Smooth muscle cell (in vitro differentiated cells): ENCODE results near the gene SLC5A11. TPM values are rescaled to one million over a fixed set of nuclear protein-coding genes. Genes with fewer than 3 reads are reported as not detected.

Source experiments
- DNase-seq: peaks from one replicate; lab custom pipeline; 2025; ENCODE audit not compliant: unreplicated experiment; lab: John Stamatoyannopoulos, UW
- H2AFZ ChIP-seq: fragments of 200-600 bp; sonication (generic); 2 replicates; pipeline ENCODE4 v1.6.0; 2016; ENCODE audit warnings: antibody characterized with exemption, low read depth, mild to moderate bottlenecking
- H3F3A ChIP-seq: fragments of 200-600 bp; sonication (generic); 2 replicates; pipeline ENCODE4 v1.6.0; 2017; ENCODE audit warnings: antibody characterized with exemption, low read depth
- H3K27ac ChIP-seq: fragments of 200-600 bp; sonication (generic); 2 replicates; pipeline ENCODE4 v1.5.1; 2016; ENCODE audit warnings: low read depth, mild to moderate bottlenecking
- H3K27me3 ChIP-seq: fragments of 200-600 bp; sonication (generic); 2 replicates; pipeline ENCODE4 v1.6.1; 2016; ENCODE audit warnings: low read depth, mild to moderate bottlenecking
- H3K36me3 ChIP-seq: fragments of 200-600 bp; sonication (generic); 2 replicates; pipeline ENCODE4 v1.5.1; 2016; ENCODE audit warnings: low read depth
- H3K4me1 ChIP-seq: fragments of 200-600 bp; sonication (generic); 2 replicates; pipeline ENCODE4 v1.5.1; 2016; ENCODE audit warnings: low read depth
- H3K4me2 ChIP-seq: fragments of 200-600 bp; sonication (generic); 2 replicates; pipeline ENCODE4 v1.6.0; 2016; ENCODE audit warnings: mild to moderate bottlenecking
- H3K4me3 ChIP-seq: fragments of 200-600 bp; sonication (generic); 2 replicates; pipeline ENCODE4 v1.5.1; 2016; ENCODE audit warnings: mild to moderate bottlenecking
- H3K79me2 ChIP-seq: fragments of 200-600 bp; sonication (generic); 2 replicates; pipeline ENCODE4 v1.6.0; 2016; ENCODE audit warnings: low read depth, mild to moderate bottlenecking
- H3K9ac ChIP-seq: fragments of 200-600 bp; sonication (generic); 2 replicates; pipeline ENCODE4 v1.6.0; 2016; ENCODE audit warnings: low read depth
- H3K9me3 ChIP-seq: fragments of 200-600 bp; sonication (generic); replicated peaks from 2 replicates; pipeline ENCODE4 v1.5.1; 2016; ENCODE audit warnings: low read depth
- H4K20me1 ChIP-seq: fragments of 200-600 bp; sonication (generic); 2 replicates; pipeline ENCODE4 v1.6.0; 2016; ENCODE audit warnings: low read depth
- WGBS: methylation state at CpG from one replicate; pipeline ENCODE4 v1.1.7; 2016; ENCODE audit warnings: low lambda C conversion rate; 5-methylcytosine and 5-hydroxymethylcytosine counted together
- polyA plus RNA-seq: library from polyadenylated mRNA; unstranded; fragments of >200 nt; fragmentation: Nextera tagmentation; extraction: Ambion mirVana; gene quantifications from 2 replicates; pipeline ENCODE4 v1.2.1, GENCODE V29; 2016
- total RNA-seq: library from RNA; depleted of rRNA; stranded (reverse); fragments of >200 nt; gene quantifications from 2 replicates; pipeline ENCODE4 v1.2.3, GENCODE V29; 2014
- TF ChIP-seq, protein P1 (sequence below): fragments of 200-600 bp; sonication (generic); IDR thresholded peaks from 2 replicates; pipeline ENCODE4 v1.5.1; 2017; ENCODE audit warnings: borderline replicate concordance, mild to moderate bottlenecking, antibody characterized with exemption; ENCODE audit not compliant: insufficient read depth, poor library complexity, severe bottlenecking

Gene SLC5A11
- total and polyA plus RNA-seq, 2 experiments from 2014 or later = not detected

DNA sequence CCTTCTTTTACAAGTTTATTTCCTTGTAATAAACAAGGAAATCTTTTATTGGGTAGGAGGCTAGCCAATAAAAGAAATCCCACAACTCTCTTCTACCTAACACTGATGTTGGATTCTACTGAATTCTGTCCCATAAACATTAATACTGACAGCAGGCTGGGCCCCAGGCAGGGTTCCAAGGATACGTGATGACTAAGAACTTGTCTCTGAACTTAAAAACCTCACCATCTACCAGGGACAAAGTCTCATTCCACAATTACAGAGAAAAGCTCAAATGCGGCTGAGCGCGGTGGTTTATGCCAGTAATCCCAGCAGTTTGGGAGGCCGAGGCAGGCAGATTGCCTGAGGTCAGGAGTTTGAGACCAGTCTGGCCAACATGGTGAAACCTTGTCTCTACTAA, 104.5 kb downstream of the SLC5A11 start:
- no peaks in the 10 kb centered on the region for H4K20me1 ChIP-seq
- no peak overlapping the region for H3K4me2 ChIP-seq
- H3K9me3 ChIP-seq = no peaks in the 10 kb centered on the region
- no peak for DNase-seq
- 50% methylated on average over 5 of the region's 5 CpGs for WGBS
- no peak overlapping the region for H2AFZ ChIP-seq
- TF ChIP-seq, protein P1, sequence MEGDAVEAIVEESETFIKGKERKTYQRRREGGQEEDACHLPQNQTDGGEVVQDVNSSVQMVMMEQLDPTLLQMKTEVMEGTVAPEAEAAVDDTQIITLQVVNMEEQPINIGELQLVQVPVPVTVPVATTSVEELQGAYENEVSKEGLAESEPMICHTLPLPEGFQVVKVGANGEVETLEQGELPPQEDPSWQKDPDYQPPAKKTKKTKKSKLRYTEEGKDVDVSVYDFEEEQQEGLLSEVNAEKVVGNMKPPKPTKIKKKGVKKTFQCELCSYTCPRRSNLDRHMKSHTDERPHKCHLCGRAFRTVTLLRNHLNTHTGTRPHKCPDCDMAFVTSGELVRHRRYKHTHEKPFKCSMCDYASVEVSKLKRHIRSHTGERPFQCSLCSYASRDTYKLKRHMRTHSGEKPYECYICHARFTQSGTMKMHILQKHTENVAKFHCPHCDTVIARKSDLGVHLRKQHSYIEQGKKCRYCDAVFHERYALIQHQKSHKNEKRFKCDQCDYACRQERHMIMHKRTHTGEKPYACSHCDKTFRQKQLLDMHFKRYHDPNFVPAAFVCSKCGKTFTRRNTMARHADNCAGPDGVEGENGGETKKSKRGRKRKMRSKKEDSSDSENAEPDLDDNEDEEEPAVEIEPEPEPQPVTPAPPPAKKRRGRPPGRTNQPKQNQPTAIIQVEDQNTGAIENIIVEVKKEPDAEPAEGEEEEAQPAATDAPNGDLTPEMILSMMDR = no peak
- H3K79me2 ChIP-seq = no peaks in the 10 kb centered on the region
- peaks cover 13% of the 10 kb centered on the region for H3K36me3 ChIP-seq
- H3K4me3 ChIP-seq = no peak overlapping the region
- H3K27me3 ChIP-seq = no peaks in the 10 kb centered on the region
- H3K27ac ChIP-seq = no peak overlapping the region
- no peak overlapping the region for H3K9ac ChIP-seq
- H3K4me1 ChIP-seq = no peaks in the 10 kb centered on the region
- no peaks in the 10 kb centered on the region for H3F3A ChIP-seq

DNA sequence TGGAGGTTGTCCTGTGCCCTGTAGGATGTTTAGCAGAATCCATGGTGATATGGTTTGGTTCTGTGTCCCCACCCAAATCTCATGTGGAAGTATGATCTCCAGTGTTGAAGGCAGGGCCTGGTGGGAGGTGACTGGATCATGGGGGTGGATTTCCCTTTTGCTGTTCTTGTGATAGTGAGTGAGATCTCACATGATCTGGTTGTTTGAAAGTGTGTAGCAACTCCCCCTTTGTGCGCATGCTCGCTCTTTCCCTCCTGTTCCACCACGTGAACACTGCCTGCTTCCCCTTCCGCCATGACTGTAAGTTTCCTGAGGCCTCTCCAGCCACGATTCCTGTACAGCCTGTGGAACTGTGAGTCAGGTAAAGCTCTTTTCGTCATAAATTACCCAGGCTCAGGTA, 107.5 kb downstream of the SLC5A11 start:
- Histone ChIP-seq H3K4me3 (no peak overlapping the region), H3K79me2 (no peaks in the 10 kb centered on the region), H3K36me3 (peaks cover 13% of the 10 kb centered on the region), H3K27me3 (no peaks in the 10 kb centered on the region), H3K9me3 (no peaks in the 10 kb centered on the region), H4K20me1 (no peaks in the 10 kb centered on the region), H3F3A (no peaks in the 10 kb centered on the region), H3K27ac (no peak overlapping the region), H3K4me2 (no peak overlapping the region), H3K4me1 (no peaks in the 10 kb centered on the region), H3K9ac (no peak overlapping the region), H2AFZ (no peak overlapping the region)
- no peak for DNase-seq
- TF ChIP-seq, protein P1 = no peak
- 97% methylated on average over 6 of the region's 6 CpGs for WGBS

DNA sequence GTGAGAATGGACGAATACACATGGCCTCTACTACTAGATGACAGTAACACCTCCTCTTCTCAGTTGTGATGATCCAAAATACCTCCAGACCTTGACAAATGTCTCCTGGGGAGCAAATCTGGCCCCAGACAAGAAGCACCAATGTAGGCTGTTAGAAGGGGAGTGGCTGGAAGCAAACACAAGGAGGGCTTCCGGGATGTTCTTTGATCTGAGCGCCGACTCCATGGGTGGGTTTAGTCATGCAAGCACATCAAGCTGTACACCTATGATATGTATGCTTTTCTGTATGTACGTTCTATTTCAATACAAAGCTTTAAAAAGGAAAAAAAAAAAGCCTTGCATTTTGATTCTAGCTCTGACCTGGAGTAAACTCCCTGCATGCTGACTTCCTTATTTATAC, 108.0 kb downstream of the SLC5A11 start:
- H3K27ac ChIP-seq = no peak overlapping the region
- WGBS = 98% methylated on average over 5 of the region's 5 CpGs
- no peaks in the 10 kb centered on the region for H4K20me1 ChIP-seq
- H3K4me2 ChIP-seq = no peak overlapping the region
- TF ChIP-seq, protein P1 = no peak
- H3K4me1 ChIP-seq = no peaks in the 10 kb centered on the region
- H3F3A ChIP-seq = no peaks in the 10 kb centered on the region
- no peak overlapping the region for H3K4me3 ChIP-seq
- DNase-seq = no peak
- no peak overlapping the region for H3K9ac ChIP-seq
- H3K9me3 ChIP-seq = no peaks in the 10 kb centered on the region
- H3K27me3 ChIP-seq = no peaks in the 10 kb centered on the region
- peaks cover 13% of the 10 kb centered on the region for H3K36me3 ChIP-seq
- H3K79me2 ChIP-seq = no peaks in the 10 kb centered on the region
- no peak overlapping the region for H2AFZ ChIP-seq

DNA sequence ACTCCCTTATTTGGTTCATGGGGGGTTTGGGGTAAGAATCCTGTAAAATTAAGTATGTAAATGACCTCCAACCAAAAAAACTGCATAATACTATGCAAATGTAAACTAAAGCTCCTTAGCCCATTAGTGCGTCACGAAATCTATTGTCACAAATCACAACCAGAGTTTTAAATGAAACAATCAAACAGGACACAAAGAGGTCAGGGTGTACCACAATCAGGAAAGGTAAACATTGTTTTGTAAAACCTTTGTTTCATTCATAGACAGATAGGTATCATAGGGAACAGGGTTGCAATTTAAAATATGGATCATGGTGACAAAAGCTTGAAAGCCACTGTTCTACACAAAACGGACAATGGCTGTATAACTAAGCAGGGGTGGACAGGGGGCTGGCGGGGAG, 108.4 kb downstream of the SLC5A11 start:
- H3K79me2 ChIP-seq = no peaks in the 10 kb centered on the region
- H3K27me3 ChIP-seq = no peaks in the 10 kb centered on the region
- no peaks in the 10 kb centered on the region for H3K4me1 ChIP-seq
- TF ChIP-seq, protein P1 = no peak
- WGBS = 97% methylated on average over 4 of the region's 4 CpGs
- H3F3A ChIP-seq = no peaks in the 10 kb centered on the region
- no peak overlapping the region for H2AFZ ChIP-seq
- DNase-seq = no peak
- no peak overlapping the region for H3K4me2 ChIP-seq
- no peaks in the 10 kb centered on the region for H4K20me1 ChIP-seq
- no peak overlapping the region for H3K27ac ChIP-seq
- H3K9ac ChIP-seq = no peak overlapping the region
- H3K36me3 ChIP-seq = peaks cover 13% of the 10 kb centered on the region
- H3K9me3 ChIP-seq = no peaks in the 10 kb centered on the region
- no peak overlapping the region for H3K4me3 ChIP-seq
